HepG2 (cell line): ENCODE measurements around the gene INHBE. TPM values are rescaled to one million over a fixed set of nuclear protein-coding genes. Genes with fewer than 3 reads are reported as not detected.

Experiments
- AKAP8 ChIP-seq: sonication (generic); formaldehyde crosslinking; IDR thresholded peaks from 2 replicates; pipeline ENCODE4 v1.5.1; 2020; ENCODE audit warnings: mild to moderate bottlenecking, missing genetic modification reagents
- ARHGAP35 ChIP-seq: sonication (generic); formaldehyde crosslinking; IDR thresholded peaks from 2 replicates; pipeline ENCODE4 v1.9.0; 2022; ENCODE audit warnings: mild to moderate bottlenecking, inconsistent platforms, moderate library complexity, missing genetic modification reagents, borderline replicate concordance
- ASH2L ChIP-seq: fragments of 300-600, 200-600 bp; sonication (generic); IDR thresholded peaks from 2 replicates; pipeline ENCODE4 v1.7.0; 2017; ENCODE audit warnings: low read depth, mild to moderate bottlenecking, moderate library complexity, mixed read lengths, low read length; ENCODE audit not compliant: insufficient read length
- CHCHD3 ChIP-seq: sonication (generic); formaldehyde crosslinking; IDR thresholded peaks from 2 replicates; pipeline ENCODE4 v1.8.0; 2022; ENCODE audit warnings: mild to moderate bottlenecking, missing genetic modification reagents, moderate library complexity
- CHD2 ChIP-seq: IDR thresholded peaks from 2 replicates; pipeline ENCODE4 v1.6.1; 2011; ENCODE audit warnings: low read depth, low read length, improper control_type of control experiment
- ELF3 ChIP-seq: IDR thresholded peaks from 2 replicates; pipeline ENCODE4 v1.6.1; 2016; ENCODE audit warnings: missing genetic modification reagents, missing compliant biosample characterization
- FOSL1 ChIP-seq: sonication (generic); formaldehyde crosslinking; IDR thresholded peaks from 2 replicates; pipeline ENCODE4 v1.9.0; 2021; ENCODE audit warnings: missing genetic modification reagents, borderline replicate concordance
- FOXA3 ChIP-seq: IDR thresholded peaks from 2 replicates; pipeline ENCODE4 v1.6.1; 2016; ENCODE audit warnings: missing genetic modification reagents, missing compliant biosample characterization
- HES4 ChIP-seq: sonication (generic); formaldehyde crosslinking; IDR thresholded peaks from 2 replicates; pipeline ENCODE4 v1.9.0; 2021; ENCODE audit warnings: mild to moderate bottlenecking, missing genetic modification reagents, borderline replicate concordance
- HINFP ChIP-seq: sonication (generic); formaldehyde crosslinking; IDR thresholded peaks from 2 replicates; pipeline ENCODE4 v1.4.0; 2020; ENCODE audit warnings: low read depth, mild to moderate bottlenecking, missing genetic modification reagents
- KDM1A ChIP-seq: IDR thresholded peaks from 2 replicates; pipeline ENCODE4 v1.6.1; 2016; ENCODE audit warnings: missing compliant biosample characterization
- MXD1 ChIP-seq: sonication (generic); formaldehyde crosslinking; IDR thresholded peaks from 2 replicates; pipeline ENCODE4 v1.4.0; 2020; ENCODE audit warnings: mild to moderate bottlenecking, missing genetic modification reagents
- NCOA5 ChIP-seq: sonication (generic); formaldehyde crosslinking; IDR thresholded peaks from 2 replicates; pipeline ENCODE4 v1.4.0; 2020; ENCODE audit warnings: missing genetic modification reagents
- NFYC ChIP-seq: IDR thresholded peaks from 2 replicates; pipeline ENCODE4 v1.6.1; 2016; ENCODE audit warnings: missing genetic modification reagents, missing compliant biosample characterization
- ONECUT2 ChIP-seq: sonication (generic); formaldehyde crosslinking; IDR thresholded peaks from 2 replicates; pipeline ENCODE4 v1.4.0; 2020; ENCODE audit warnings: missing genetic modification reagents
- PBX2 ChIP-seq: IDR thresholded peaks from 2 replicates; pipeline ENCODE4 v1.6.1; 2016; ENCODE audit warnings: control low read depth
- PHF21A ChIP-seq: sonication (generic); formaldehyde crosslinking; IDR thresholded peaks from 2 replicates; pipeline ENCODE4 v1.5.0; 2020; ENCODE audit warnings: mild to moderate bottlenecking, missing genetic modification reagents
- SKI ChIP-seq: fragments of 450-650 bp; IDR thresholded peaks from one replicate; pipeline ENCODE4 v1.6.1; 2018; ENCODE audit warnings: mild to moderate bottlenecking; ENCODE audit not compliant: partially characterized antibody
- SPEN ChIP-seq: sonication (generic); formaldehyde crosslinking; IDR thresholded peaks from 2 replicates; pipeline ENCODE4 v1.5.1; 2020; ENCODE audit warnings: low read depth, mild to moderate bottlenecking, missing genetic modification reagents
- STAG1 ChIP-seq: sonication (generic); formaldehyde crosslinking; IDR thresholded peaks from 2 replicates; pipeline ENCODE4 v1.4.0; 2020; ENCODE audit warnings: missing genetic modification reagents
- USF2 ChIP-seq, 2 experiments: sonication (generic) in 1 of 2; formaldehyde crosslinking in 1 of 2; IDR thresholded peaks; 2 replicates each; pipeline versions ENCODE4 v1.5.1 to v1.6.1; 2011 to 2020; ENCODE audit warnings: borderline replicate concordance in 1 of 2, low read depth in 1 of 2, low read length in 1 of 2, mild to moderate bottlenecking in 1 of 2, missing genetic modification reagents in 1 of 2, moderate library complexity in 1 of 2
- ZNF24 ChIP-seq: fragments of 450-650 bp; IDR thresholded peaks from 2 replicates; pipeline ENCODE4 v1.6.1; 2017; ENCODE audit warnings: antibody characterized with exemption, mild to moderate bottlenecking
- ZNF292 ChIP-seq: sonication (generic); formaldehyde crosslinking; IDR thresholded peaks from 2 replicates; pipeline ENCODE4 v1.8.1; 2022; ENCODE audit warnings: mild to moderate bottlenecking, low read depth, missing genetic modification reagents, borderline replicate concordance
- ZNF431 ChIP-seq: sonication (generic); formaldehyde crosslinking; IDR thresholded peaks from 2 replicates; pipeline ENCODE4 v1.9.0; 2022; ENCODE audit warnings: missing genetic modification reagents, low read depth, mild to moderate bottlenecking, borderline replicate concordance
- ZNF792 ChIP-seq: IDR thresholded peaks from 2 replicates; pipeline ENCODE4 v1.6.1; 2016
- ZNF883 ChIP-seq: sonication (generic); formaldehyde crosslinking; IDR thresholded peaks from 2 replicates; pipeline ENCODE4 v1.5.1; 2020; ENCODE audit warnings: mild to moderate bottlenecking, missing genetic modification reagents; ENCODE audit errors: not compliant biosample characterization
- ZSCAN30 ChIP-seq: sonication (generic); formaldehyde crosslinking; IDR thresholded peaks from 2 replicates; pipeline ENCODE4 v1.5.0; 2020; ENCODE audit warnings: mild to moderate bottlenecking, missing genetic modification reagents
- polyA plus RNA-seq, 8 experiments: library from polyadenylated mRNA; depleted of rRNA in 3 of 8; stranded (reverse) in 7 of 8; unstranded in 1 of 8; fragments of >200 nt; fragmentation: Illumina TruSeq in 4 of 8; extraction: Trizol in 4 of 8; gene quantifications; 2 replicates each; pipeline versions ENCODE4 v1.2.1 to v1.2.3, GENCODE V29; 2011 to 2016; ENCODE audit warnings: low read depth in 4 of 8, missing spikeins in 1 of 8, mixed read lengths in 1 of 8; ENCODE audit not compliant: insufficient read depth in 1 of 8
- total RNA-seq, 5 experiments: library from RNA; depleted of rRNA; stranded (reverse); fragments of >200 nt; fragmentation: Illumina TruSeq; extraction: Trizol; gene quantifications; 2 replicates each; pipeline ENCODE4 v1.2.3, GENCODE V29; 2016; ENCODE audit warnings: low read depth in 1 of 5

INHBE gene
- total and polyA plus RNA-seq, 2 of the 13 experiments (the other 11 are each of a cell fraction or from before 2014, with no cell fraction given) = 17.0 to 32.0 TPM

GRCh38 chr12:57451233-57451778, 3.8 kb upstream of the INHBE start (continued):
- TF ChIP-seq ZNF292 (CRISPR knock-in tag) = peak; percentile 60; the same call in 1 of the 2 replicates
- no peak for TF ChIP-seq STAG1 (CRISPR knock-in tag)
- TF ChIP-seq KDM1A (CRISPR knock-in tag) = peak; percentile 88; the same call in 1 of the 2 replicates
- TF ChIP-seq ELF3 (CRISPR knock-in tag) = peak; percentile 89
- no peak for TF ChIP-seq NCOA5 (CRISPR knock-in tag)
- no peak for TF ChIP-seq FOSL1 (CRISPR knock-in tag)
- no peak for TF ChIP-seq USF2 (IDR thresholded peaks at IDR 0.05; ENCODE audit: low read depth, low read length)
- peak; percentile 35; the same call in 1 of the 2 replicates for TF ChIP-seq USF2 (CRISPR knock-in tag; IDR thresholded peaks at IDR 0.05; ENCODE audit: borderline replicate concordance)
- TF ChIP-seq ZNF792 (CRISPR knock-in tag) = peak; percentile 96
- TF ChIP-seq ZNF431 (CRISPR knock-in tag) = peak; percentile 94
- TF ChIP-seq FOXA3 = peak; percentile 98
- peak; percentile 92 for TF ChIP-seq HINFP (CRISPR knock-in tag)
- peak; percentile 71 for TF ChIP-seq ASH2L
- TF ChIP-seq CHD2 = no peak
- TF ChIP-seq ZSCAN30 (CRISPR knock-in tag) = no peak; the same call in 1 of the 2 replicates
- TF ChIP-seq ARHGAP35 (CRISPR knock-in tag) = no peak
- TF ChIP-seq ZNF883 (CRISPR knock-in tag) = peak; percentile 84
- peak; percentile 100 for TF ChIP-seq SKI
- TF ChIP-seq SPEN (CRISPR knock-in tag) = peak; percentile 94
- peak; percentile 99 for TF ChIP-seq ONECUT2 (CRISPR knock-in tag)
- TF ChIP-seq CHCHD3 (CRISPR knock-in tag) = no peak
- TF ChIP-seq PBX2 (CRISPR knock-in tag) = no peak
- TF ChIP-seq HES4 (CRISPR knock-in tag) = no peak
- peak; percentile 99 for TF ChIP-seq PHF21A
- TF ChIP-seq AKAP8 (CRISPR knock-in tag) = no peak
- TF ChIP-seq NFYC = peak; percentile 26; the same call in 1 of the 2 replicates
- TF ChIP-seq ZNF24 = no peak; the same call in 1 of the 2 replicates
- 0 out of 2 replicates have a peak, but pooled peaks have one; percentile 27 for TF ChIP-seq MXD1
